ENCODE results near the gene GPR141.

- no peak for TF ChIP-seq CTCF (IDR thresholded peaks at IDR 0.05)
- no peak for TF ChIP-seq POLR2A (IDR thresholded peaks at IDR 0.05; ENCODE audit: low read depth)
These were observed 86.2 kb downstream of the GPR141 start for GRCh38 chr7:37769726-37770125.
